Spleen (tissue), 11 donors: ENCODE data around the gene NEDD4L. TPM values are rescaled to one million over a fixed set of nuclear protein-coding genes. Genes with fewer than 3 reads are reported as not detected.
"Not testable (repeated sequence)": the region's sequence is repeated elsewhere in the genome, so short reads cannot be mapped to it uniquely, and the experiment has no call there.

Experiments
- DNase-seq: peaks from one replicate; pipeline ENCODE4 v3.0.0-alpha.2; 2020
- H3K27ac ChIP-seq, 8 donors: fragments of 200-600 bp; sonication (generic) in 7 of 8; 1 replicate in 4 of 8; 2 replicates in 4 of 8; pipeline versions ENCODE4 v1.5.0 to v1.8.0; 2016 to 2021; ENCODE audit warnings: inconsistent platforms in 4 of 8, mild to moderate bottlenecking in 4 of 8, moderate library complexity in 1 of 8
- H3K27me3 ChIP-seq, 7 donors: fragments of 200-600 bp; sonication (generic) in 6 of 7; replicated peaks in 1 of 7; 1 replicate in 4 of 7; 2 replicates in 3 of 7; pipeline versions ENCODE4 v1.5.0 to v1.8.0; 2016 to 2021; ENCODE audit warnings: inconsistent platforms in 3 of 7, mild to moderate bottlenecking in 1 of 7
- H3K36me3 ChIP-seq, 6 donors: fragments of 200-600 bp; sonication (generic) in 5 of 6; 1 replicate in 4 of 6; 2 replicates in 2 of 6; pipeline versions ENCODE4 v1.5.0 to v1.8.0; 2016 to 2021; ENCODE audit warnings: inconsistent platforms in 2 of 6
- H3K4me1 ChIP-seq, 6 donors: fragments of 200-600 bp; sonication (generic) in 5 of 6; 1 replicate in 3 of 6; 2 replicates in 3 of 6; pipeline versions ENCODE4 v1.5.0 to v1.8.0; 2016 to 2021; ENCODE audit warnings: inconsistent platforms in 3 of 6
- H3K4me3 ChIP-seq, 8 donors: fragments of 200-600 bp; sonication (generic) in 7 of 8; 1 replicate in 4 of 8; 2 replicates in 4 of 8; pipeline versions ENCODE4 v1.5.0 to v1.8.0; 2016 to 2021; ENCODE audit warnings: inconsistent platforms in 4 of 8, mild to moderate bottlenecking in 4 of 8, moderate library complexity in 2 of 8
- H3K9me3 ChIP-seq, 8 donors: fragments of 200-600 bp; sonication (generic) in 7 of 8; 1 replicate in 4 of 8; 2 replicates in 4 of 8; pipeline versions ENCODE4 v1.5.0 to v1.8.0; 2016 to 2021; ENCODE audit warnings: inconsistent platforms in 4 of 8
- CTCF ChIP-seq, 11 experiments: fragments of 200-600 bp in 7 of 11; fragments of 450-650 bp in 4 of 11; sonication (generic) in 4 of 11; IDR thresholded peaks in 8 of 11; conservative IDR thresholded peaks in 3 of 11; 1 replicate in 7 of 11; 2 replicates in 4 of 11; pipeline versions ENCODE4 v1.4.0 to v1.8.0; 2016 to 2021; ENCODE audit warnings: antibody characterized with exemption in 11 of 11, inconsistent platforms in 4 of 11, mild to moderate bottlenecking in 1 of 11
- POLR2A ChIP-seq, 3 donors: fragments of 450-650 bp; IDR thresholded peaks; one replicate each; pipeline ENCODE4 v1.5.1; 2017; ENCODE audit warnings: antibody characterized with exemption in 3 of 3, mild to moderate bottlenecking in 1 of 3
- POLR2AphosphoS5 ChIP-seq, 3 donors: sonication (generic); formaldehyde crosslinking; IDR thresholded peaks; one replicate each; pipeline ENCODE4 v1.5.1; 2017; ENCODE audit warnings: antibody characterized with exemption in 3 of 3
- WGBS, 5 donors: extraction: QIAGEN DNeasy Blood & Tissue Kit in 3 of 5; methylation state at CpG; one replicate each; pipeline versions ENCODE4 v1.1.5 to v1.1.7; 2013 to 2018; 5-methylcytosine and 5-hydroxymethylcytosine counted together
- intact Hi-C: fragments of 100-400 bp; cut with DNase I; formaldehyde crosslinking; loops from one replicate; pipeline ENCODE4 v1.15.0; 2023; ENCODE audit warnings: low total_unique reads
- polyA plus RNA-seq, 3 donors: library from polyadenylated mRNA; stranded (reverse); fragments of 200-250 nt; gene quantifications; one replicate each; pipeline ENCODE4 v1.2.1, GENCODE V29; 2013
- total RNA-seq, 7 donors: library from RNA; depleted of rRNA in 3 of 7; stranded (reverse); fragments of >200 nt in 3 of 7; fragmentation: NEBNext Ultra II Directional in 4 of 7; extraction: Animal tissue kit (Norgen Biotek cat#: 25700) in 4 of 7; gene quantifications; one replicate each; pipeline versions ENCODE4 v1.1.0 to v1.2.1, GENCODE V29; 2016 to 2021
- donor health status: healthy with polysubstance abuse.
- donor health status: DM: no; HTN: no; CAD: no; lungs with moderate emphysema.
- donor health status: DM: no; HTN: no; CAD: no.
- donor health status: Bipolar disorder and iron deficiency.
- donor health status: healthy.
- donor health status: DM: no; HTN: no; CAD: no.
- donor health status: DM: yes; HTN: yes; CAD: no.

NEDD4L gene
- total and polyA plus RNA-seq, 10 donors, result 8.7 to 26.9 (median 18.3) TPM

- H3K36me3 ChIP-seq, result peaks cover 0 to 25% (median 4%) of the 10 kb centered on the region in 6 donors
- intact Hi-C loops, result no loop called here
- no peak for DNase-seq
These were observed 334.7 kb downstream of the NEDD4L start for GRCh38 chr18:58378411-58379379.

GRCh38 chr18:58379443-58379842 lies 335.4 kb downstream of the NEDD4L start:
- Histone ChIP-seq H3K36me3 (peaks cover 0 to 25% (median 8%) of the 10 kb centered on the region in 6 donors), H3K9me3 (no peaks in the 10 kb centered on the region), H3K27me3 (no peaks in the 10 kb centered on the region), H3K4me3 (no peak overlapping the region), H3K4me1 (no peaks in the 10 kb centered on the region), H3K27ac (no peak overlapping the region)
- intact Hi-C loops, result no loop called here
- 88 to 95% (median 91%) methylated on average over 15 of the region's 15 CpGs for WGBS, 5 donors
- no peak for DNase-seq
- TF ChIP-seq POLR2AphosphoS5 (IDR thresholded peaks at IDR 0.05), result no peak
- no peak for TF ChIP-seq POLR2A (IDR thresholded peaks at IDR 0.05)
- TF ChIP-seq CTCF (IDR thresholded peaks at IDR 0.05 in 8 of 11, conservative IDR thresholded peaks at IDR 0.05 in 3 of 11), result no peak

More at GRCh38 chr18:58378411-58379379, 334.7 kb downstream of the NEDD4L start:
- no peak for TF ChIP-seq POLR2A (IDR thresholded peaks at IDR 0.05)
- TF ChIP-seq CTCF (IDR thresholded peaks at IDR 0.05 in 8 of 11, conservative IDR thresholded peaks at IDR 0.05 in 3 of 11), result no peak
- no peak for TF ChIP-seq POLR2AphosphoS5 (IDR thresholded peaks at IDR 0.05)
- 86 to 90% (median 86%) methylated on average over 27 to 28 of the region's 28 CpGs for WGBS, 5 donors
- H3K4me3 ChIP-seq, result no peak overlapping the region
- H3K27ac ChIP-seq, result no peak overlapping the region
- H3K27me3 ChIP-seq, result no peaks in the 10 kb centered on the region
- H3K9me3 ChIP-seq, result no peaks in the 10 kb centered on the region
- H3K4me1 ChIP-seq, result no peaks in the 10 kb centered on the region

GRCh38 chr18:58380113-58380512 lies 336.1 kb downstream of the NEDD4L start:
- H3K4me1 ChIP-seq, H3K9me3 ChIP-seq, intact Hi-C loops, DNase-seq, H3K27me3 ChIP-seq, H3K27ac ChIP-seq, H3K4me3 ChIP-seq: not testable (repeated sequence)
- 75 to 97% (median 94%) methylated on average over 4 of the region's 4 CpGs for WGBS, 5 donors
- peaks cover 0 to 28% (median 8%) of the 10 kb centered on the region in 6 donors for H3K36me3 ChIP-seq

GRCh38 chr18:58381676-58382411 lies 337.8 kb downstream of the NEDD4L start:
- Histone ChIP-seq H3K27ac (no peak overlapping the region), H3K27me3 (no peaks in the 10 kb centered on the region), H3K4me3 (no peak overlapping the region), H3K36me3 (peaks cover 0 to 40% (median 13%) of the 10 kb centered on the region in 6 donors), H3K9me3 (no peaks in the 10 kb centered on the region), H3K4me1 (no peaks in the 10 kb centered on the region)
- intact Hi-C loops, result no loop called here
- WGBS, 5 donors, result 93 to 97% (median 94%) methylated on average over 12 of the region's 12 CpGs
- no peak for DNase-seq
- TF ChIP-seq CTCF (IDR thresholded peaks at IDR 0.05 in 8 of 11, conservative IDR thresholded peaks at IDR 0.05 in 3 of 11) (no peak), POLR2A (IDR thresholded peaks at IDR 0.05) (no peak), POLR2AphosphoS5 (IDR thresholded peaks at IDR 0.05) (no peak)
